Activated B cell treated with CpG ODN at 0.5 μM for 24 hours (primary cell): Measurements from ENCODE around the gene APBB2. TPM values are rescaled to one million over a fixed set of nuclear protein-coding genes. Genes with fewer than 3 reads are reported as not detected.

Experiments
- ATAC-seq: fragments of 200-7000 bp; cut with Tn5 transposase; one replicate; pipeline ENCODE4 v1.10.0; 2021; ENCODE audit warnings: low read depth, mild to moderate bottlenecking, moderate library complexity
- CTCF ChIA-PET: fragments of 350-600 bp; sonication (Branson Sonifier 250); formaldehyde crosslinking; loops from one replicate; lab custom pipeline; 2021; ENCODE audit warnings: antibody characterized with exemption; lab: Charles Lee
- POLR2A ChIA-PET: fragments of 350-600 bp; sonication (Branson Sonifier 250); formaldehyde crosslinking; loops from one replicate; lab custom pipeline; 2021; ENCODE audit warnings: antibody characterized with exemption; lab: Charles Lee
- DNase-seq: peaks from one replicate; pipeline ENCODE4 v3.0.0; 2022
- H3K27ac Mint-ChIP-seq: one replicate; pipeline ENCODE4 v1.8.0; 2020; ENCODE audit warnings: mixed read lengths
- H3K27me3 Mint-ChIP-seq: one replicate; pipeline ENCODE4 v1.8.0; 2021; ENCODE audit warnings: mixed read lengths
- H3K36me3 Mint-ChIP-seq: one replicate; pipeline ENCODE4 v1.8.0; 2021; ENCODE audit warnings: low read depth, mixed read lengths
- H3K4me1 Mint-ChIP-seq: one replicate; pipeline ENCODE4 v1.8.0; 2021; ENCODE audit warnings: mixed read lengths
- H3K4me3 Mint-ChIP-seq: one replicate; pipeline ENCODE4 v1.8.0; 2020; ENCODE audit warnings: mild to moderate bottlenecking, mixed read lengths
- H3K9me3 Mint-ChIP-seq: one replicate; pipeline ENCODE4 v1.8.0; 2020; ENCODE audit warnings: mixed read lengths
- CTCF ChIP-seq: fragments of 200-600 bp; IDR thresholded peaks from one replicate; pipeline ENCODE4 v1.8.0; 2022; ENCODE audit warnings: antibody characterized with exemption, mild to moderate bottlenecking
- intact Hi-C: fragments of 100-400 bp; cut with micrococcal nuclease; formaldehyde crosslinking; loops from one replicate; pipeline ENCODE4 v1.15.1; 2024
- total RNA-seq: library from RNA; stranded (reverse); gene quantifications from 2 replicates; pipeline ENCODE4 v1.2.3, GENCODE V29; 2022

Gene APBB2
- total RNA-seq, 1 donor from 2014 or later = 3.7 TPM

- Mint-ChIP-seq H3K9me3 (no peaks in the 10 kb centered on the region), H3K4me1 (no peaks in the 10 kb centered on the region), H3K27me3 (peaks cover 2% of the 10 kb centered on the region), H3K4me3 (no peak overlapping the region), H3K36me3 (no peaks in the 10 kb centered on the region), H3K27ac (no peak overlapping the region)
- intact Hi-C loops = no loop called here
- no peak for DNase-seq
- ChIA-PET POLR2A (no interaction called here), CTCF (no interaction called here)
- no peak for ATAC-seq
- TF ChIP-seq CTCF = no peak
These were observed 266.3 kb downstream of the APBB2 start for GRCh38 chr4:40948014-40948413.

- no peaks in the 10 kb centered on the region for H3K9me3 Mint-ChIP-seq
- CTCF ChIA-PET = no interaction called here
- DNase-seq (no peak), ATAC-seq (no peak)
- TF ChIP-seq CTCF = no peak
- H3K4me1 Mint-ChIP-seq = no peaks in the 10 kb centered on the region
- H3K4me3 Mint-ChIP-seq = no peak overlapping the region
- intact Hi-C loops = no loop called here
- H3K36me3 Mint-ChIP-seq = no peaks in the 10 kb centered on the region
- H3K27me3 Mint-ChIP-seq = peaks cover 2% of the 10 kb centered on the region
- POLR2A ChIA-PET = no interaction called here
- H3K27ac Mint-ChIP-seq = no peak overlapping the region
These were observed 267.7 kb downstream of the APBB2 start for GRCh38 chr4:40946652-40947051.

- intact Hi-C loops = no loop called here
- CTCF ChIA-PET = interaction anchor here (1.5 kb wide), 1 partner anchor 16 kb away, joined by 4 read pairs; no protein-coding TSS in a partner anchor
- POLR2A ChIA-PET = no interaction called here
These were observed 273.6 kb downstream of the APBB2 start for GRCh38 chr4:40940756-40941155.

GRCh38 chr4:40940317-40940741, 274.0 kb downstream of the APBB2 start:
- H3K4me3 Mint-ChIP-seq = no peak overlapping the region
- intact Hi-C loops = no loop called here
- CTCF ChIA-PET = interaction anchor here (0.7 kb wide), 1 partner anchor 30 kb away, joined by 3 read pairs; no protein-coding TSS in a partner anchor

More at GRCh38 chr4:40940756-40941155, 273.6 kb downstream of the APBB2 start:
- no peak for ATAC-seq
- Mint-ChIP-seq H3K36me3 (no peaks in the 10 kb centered on the region), H3K9me3 (no peaks in the 10 kb centered on the region), H3K27ac (no peak overlapping the region), H3K4me3 (no peak overlapping the region), H3K27me3 (peaks cover 2% of the 10 kb centered on the region), H3K4me1 (no peaks in the 10 kb centered on the region)
- TF ChIP-seq CTCF = no peak
- DNase-seq = no peak

GRCh38 chr4:40939856-40940255, 274.5 kb downstream of the APBB2 start:
- Mint-ChIP-seq H3K27me3 (no peaks in the 10 kb centered on the region), H3K27ac (no peak overlapping the region), H3K4me1 (no peaks in the 10 kb centered on the region), H3K36me3 (no peaks in the 10 kb centered on the region), H3K9me3 (no peaks in the 10 kb centered on the region), H3K4me3 (no peak overlapping the region)
- TF ChIP-seq CTCF = no peak
- ATAC-seq (no peak), DNase-seq (no peak)
- ChIA-PET CTCF (interaction anchor here (0.7 kb wide), 1 partner anchor 30 kb away, joined by 3 read pairs; no protein-coding TSS in a partner anchor), POLR2A (no interaction called here)
- intact Hi-C loops = no loop called here

More at GRCh38 chr4:40940317-40940741, 274.0 kb downstream of the APBB2 start:
- Mint-ChIP-seq H3K4me1 (no peaks in the 10 kb centered on the region), H3K27me3 (peaks cover 2% of the 10 kb centered on the region), H3K9me3 (no peaks in the 10 kb centered on the region), H3K36me3 (no peaks in the 10 kb centered on the region), H3K27ac (no peak overlapping the region)
- TF ChIP-seq CTCF = no peak
- ATAC-seq (no peak), DNase-seq (no peak)
- POLR2A ChIA-PET = no interaction called here
